ENCODE data around the gene SLC2A9.
"Not testable (repeated sequence)": the region's sequence is repeated elsewhere in the genome, so short reads cannot be mapped to it uniquely, and the experiment has no call there.

The SLC2A9 gene

DNA sequence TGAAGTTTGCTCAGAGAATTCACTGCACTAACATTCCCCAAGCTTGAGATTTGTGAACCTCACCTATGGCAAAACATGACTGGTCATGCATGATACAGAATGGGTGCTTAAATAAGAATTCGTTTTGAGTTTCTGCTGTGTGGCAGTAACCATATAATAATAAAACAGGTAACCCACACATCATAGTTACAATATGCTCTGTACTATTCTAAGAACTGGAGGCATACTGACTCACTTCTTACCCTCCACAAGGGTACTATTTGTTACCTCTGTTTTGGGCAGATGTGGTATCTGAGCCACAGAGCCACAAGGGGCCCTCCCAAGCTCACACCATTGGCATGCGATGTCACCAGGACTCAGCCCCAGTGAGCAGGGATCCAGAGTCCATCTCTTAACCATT is 17.6 kb downstream of the SLC2A9 start:
- H3K27ac Mint-ChIP-seq, result no peak overlapping the region
- peaks cover 36% of the 10 kb centered on the region for H3K4me1 Mint-ChIP-seq (ENCODE audit: low read depth)
- no peak for DNase-seq
- H3K4me3 Mint-ChIP-seq, result no peak overlapping the region
- no peaks in the 10 kb centered on the region for H3K9me3 Mint-ChIP-seq
- H3K27me3 Mint-ChIP-seq, result no peaks in the 10 kb centered on the region
- H3K36me3 Mint-ChIP-seq (ENCODE audit: low read depth), result no peaks in the 10 kb centered on the region

DNA sequence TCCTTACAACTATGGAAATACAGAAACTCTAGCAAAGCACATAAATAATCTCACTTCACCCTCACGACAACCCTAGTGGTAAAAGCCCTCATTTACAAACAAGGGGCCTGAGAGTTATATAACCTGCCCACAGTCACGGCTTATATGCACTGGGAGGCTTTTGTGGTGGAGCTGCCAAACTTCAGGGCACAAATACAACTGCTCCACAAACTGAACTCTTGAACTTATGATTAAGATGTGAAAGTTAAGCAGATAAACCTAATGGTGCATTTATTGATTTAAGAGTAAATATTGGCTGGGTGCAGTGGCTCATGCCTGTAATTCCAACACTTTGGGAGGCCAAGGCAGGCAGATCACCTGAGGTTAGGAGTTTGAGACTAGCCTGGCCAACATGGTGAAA is 19.0 kb downstream of the SLC2A9 start:
- no peak overlapping the region for H3K27ac Mint-ChIP-seq
- no peaks in the 10 kb centered on the region for H3K27me3 Mint-ChIP-seq
- no peak overlapping the region for H3K4me3 Mint-ChIP-seq
- H3K4me1 Mint-ChIP-seq (ENCODE audit: low read depth), result peaks cover 33% of the 10 kb centered on the region
- H3K9me3 Mint-ChIP-seq, result no peaks in the 10 kb centered on the region
- no peaks in the 10 kb centered on the region for H3K36me3 Mint-ChIP-seq (ENCODE audit: low read depth)
- DNase-seq, result no peak

DNA sequence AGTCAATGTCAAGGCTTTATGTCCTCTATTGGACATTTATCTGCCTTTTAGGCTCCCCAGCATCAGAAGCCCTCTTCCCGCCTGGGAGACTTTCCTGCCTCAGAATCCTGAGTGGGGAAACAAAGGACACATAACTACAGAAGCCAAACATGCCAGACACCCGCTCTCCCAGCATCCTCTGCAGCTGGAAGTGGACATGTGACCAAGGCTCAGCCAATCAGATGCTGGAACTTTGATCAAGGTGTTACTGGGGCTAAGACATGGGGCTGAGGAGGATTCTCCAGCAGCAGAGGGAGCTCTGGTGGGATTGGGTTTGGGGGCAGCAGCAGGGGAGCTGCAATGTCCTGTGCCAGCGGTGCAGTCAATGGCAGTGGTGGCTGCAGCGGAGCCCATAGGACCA is 19.5 kb downstream of the SLC2A9 start:
- peaks cover 28% of the 10 kb centered on the region for H3K4me1 Mint-ChIP-seq (ENCODE audit: low read depth)
- H3K4me3 Mint-ChIP-seq, result no peak overlapping the region
- no peak overlapping the region for H3K27ac Mint-ChIP-seq
- H3K9me3 Mint-ChIP-seq, result no peaks in the 10 kb centered on the region
- DNase-seq, result no peak
- H3K36me3 Mint-ChIP-seq (ENCODE audit: low read depth), result no peaks in the 10 kb centered on the region
- no peaks in the 10 kb centered on the region for H3K27me3 Mint-ChIP-seq

DNA sequence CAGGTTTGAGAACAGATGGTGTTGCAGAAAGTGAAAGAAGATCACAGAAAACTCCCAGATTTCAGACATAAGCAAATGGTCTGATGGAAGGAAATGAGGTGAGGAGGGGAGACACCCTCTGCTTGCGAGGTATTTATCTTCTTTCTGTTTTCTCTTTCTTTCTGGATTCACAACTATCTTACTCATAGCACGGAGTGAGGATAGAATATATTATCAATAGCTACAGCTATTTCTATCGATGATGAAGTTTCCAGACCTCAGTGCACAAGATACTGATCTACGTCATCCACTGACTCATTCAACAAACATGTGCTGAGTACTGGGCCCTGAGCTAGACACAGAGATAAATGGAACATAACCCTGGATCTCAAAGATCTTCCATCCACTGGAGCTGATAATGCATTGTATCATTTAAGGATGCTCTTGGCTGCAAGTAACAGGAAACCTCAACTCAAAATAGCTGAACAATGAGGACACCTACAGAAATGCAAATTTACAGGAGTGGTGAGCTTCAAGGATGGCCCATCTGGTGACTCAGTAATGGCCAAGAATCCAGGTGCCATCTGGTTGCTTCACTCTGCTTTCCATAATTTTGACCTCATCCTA is 21.2 kb downstream of the SLC2A9 start:
- H3K27ac Mint-ChIP-seq, result no peak overlapping the region
- H3K27me3 Mint-ChIP-seq, result no peaks in the 10 kb centered on the region
- no peak overlapping the region for H3K4me3 Mint-ChIP-seq
- no peaks in the 10 kb centered on the region for H3K9me3 Mint-ChIP-seq
- no peaks in the 10 kb centered on the region for H3K36me3 Mint-ChIP-seq (ENCODE audit: low read depth)
- no peak for DNase-seq
- peaks cover 23% of the 10 kb centered on the region for H3K4me1 Mint-ChIP-seq (ENCODE audit: low read depth)

DNA sequence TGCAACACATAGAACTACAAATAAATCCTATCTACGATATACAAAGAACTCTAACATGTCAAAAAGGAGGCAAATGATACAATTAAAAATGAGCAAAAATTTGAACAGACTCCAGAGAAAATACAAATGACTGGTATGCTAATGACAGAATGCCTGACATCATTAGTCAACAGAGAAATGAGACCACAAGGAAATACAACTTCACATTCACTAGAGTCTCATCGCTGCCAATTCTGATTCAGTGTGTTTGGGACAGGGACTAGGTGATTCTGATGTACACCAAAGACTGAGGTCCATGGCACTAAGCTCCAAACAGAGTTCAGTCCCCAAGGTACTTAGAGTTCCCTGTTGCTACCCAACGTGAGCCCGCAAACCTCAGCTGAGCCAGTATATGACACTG is 23.4 kb downstream of the SLC2A9 start:
- DNase-seq, result no peak
- H3K4me1 Mint-ChIP-seq (ENCODE audit: low read depth), result peaks cover 27% of the 10 kb centered on the region
- H3K36me3 Mint-ChIP-seq (ENCODE audit: low read depth), result no peaks in the 10 kb centered on the region
- no peaks in the 10 kb centered on the region for H3K27me3 Mint-ChIP-seq
- no peak overlapping the region for H3K4me3 Mint-ChIP-seq
- H3K9me3 Mint-ChIP-seq, result no peaks in the 10 kb centered on the region
- H3K27ac Mint-ChIP-seq, result no peak overlapping the region

DNA sequence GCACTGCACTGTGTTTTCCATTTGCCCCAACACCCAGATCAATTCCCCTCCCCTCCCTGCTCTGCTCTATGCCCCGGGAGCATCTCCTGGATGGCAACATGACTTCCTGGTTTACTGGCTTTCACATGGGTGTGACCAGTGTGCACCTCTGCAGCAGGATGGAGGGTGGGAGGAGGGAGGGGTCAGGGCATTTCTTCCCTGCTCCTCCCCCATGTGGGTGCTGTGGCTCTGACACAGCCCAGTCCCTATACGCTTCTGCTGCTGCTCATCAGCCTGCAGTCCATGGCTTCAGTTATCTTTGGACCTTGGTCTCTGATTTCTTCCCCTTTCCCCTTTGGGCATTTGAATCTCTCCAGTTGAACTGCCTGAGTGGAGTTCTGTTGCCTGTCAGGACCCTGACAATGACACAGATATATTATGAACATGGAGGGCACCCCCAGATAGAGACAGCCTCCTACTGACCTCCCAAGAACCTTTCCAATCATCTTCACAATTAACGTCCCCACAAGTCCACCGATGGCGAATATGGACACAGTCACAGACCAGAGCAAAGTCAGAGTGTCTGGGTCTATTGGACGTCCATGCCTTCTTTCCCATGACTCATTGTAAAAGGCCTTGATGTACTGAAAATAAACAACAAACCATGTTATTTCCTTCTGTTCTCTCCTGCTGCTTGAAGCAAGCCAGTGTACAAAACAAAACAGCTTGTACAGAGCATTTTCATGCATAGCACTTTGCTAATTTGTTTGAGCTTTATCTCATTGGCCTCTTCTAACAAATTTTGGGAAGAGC is 24.8 kb downstream of the SLC2A9 start:
- no peak overlapping the region for H3K4me3 Mint-ChIP-seq
- no peaks in the 10 kb centered on the region for H3K27me3 Mint-ChIP-seq
- H3K36me3 Mint-ChIP-seq (ENCODE audit: low read depth), result no peaks in the 10 kb centered on the region
- H3K4me1 Mint-ChIP-seq (ENCODE audit: low read depth), result peaks cover 27% of the 10 kb centered on the region
- H3K27ac Mint-ChIP-seq, result no peak overlapping the region
- no peak for DNase-seq
- H3K9me3 Mint-ChIP-seq, result no peaks in the 10 kb centered on the region

DNA sequence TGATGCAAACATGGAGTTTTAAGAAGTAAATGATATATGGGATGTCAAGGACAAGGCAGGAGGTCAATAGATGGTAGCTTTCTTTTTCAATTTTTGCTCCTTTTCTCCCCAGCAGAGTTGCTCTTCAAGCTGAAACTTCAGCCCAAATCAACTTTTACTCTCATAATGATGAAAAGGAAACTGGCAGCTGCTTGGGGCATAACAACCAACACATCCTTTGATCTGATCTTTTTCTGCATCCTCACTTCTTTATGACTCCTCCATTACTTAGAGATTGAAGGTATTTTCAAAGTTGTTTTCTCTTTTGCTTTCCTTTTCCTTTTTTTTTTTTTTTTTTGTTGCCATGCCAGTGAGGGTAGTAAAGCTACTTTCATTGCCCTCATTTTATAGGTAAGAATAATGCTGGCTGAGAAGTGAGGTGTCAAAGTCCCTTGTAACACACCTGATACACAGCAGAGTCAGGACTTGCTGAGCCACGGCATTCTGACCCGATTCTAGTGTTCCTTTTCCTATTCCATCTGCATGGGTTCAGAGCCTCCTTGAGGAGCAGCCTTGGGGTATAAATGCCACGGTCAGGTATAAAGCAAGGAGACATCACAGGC is 26.9 kb downstream of the SLC2A9 start:
- no peaks in the 10 kb centered on the region for H3K9me3 Mint-ChIP-seq
- H3K36me3 Mint-ChIP-seq (ENCODE audit: low read depth), result no peaks in the 10 kb centered on the region
- H3K27ac Mint-ChIP-seq, result peak overlapping the region; percentile 70

DNA sequence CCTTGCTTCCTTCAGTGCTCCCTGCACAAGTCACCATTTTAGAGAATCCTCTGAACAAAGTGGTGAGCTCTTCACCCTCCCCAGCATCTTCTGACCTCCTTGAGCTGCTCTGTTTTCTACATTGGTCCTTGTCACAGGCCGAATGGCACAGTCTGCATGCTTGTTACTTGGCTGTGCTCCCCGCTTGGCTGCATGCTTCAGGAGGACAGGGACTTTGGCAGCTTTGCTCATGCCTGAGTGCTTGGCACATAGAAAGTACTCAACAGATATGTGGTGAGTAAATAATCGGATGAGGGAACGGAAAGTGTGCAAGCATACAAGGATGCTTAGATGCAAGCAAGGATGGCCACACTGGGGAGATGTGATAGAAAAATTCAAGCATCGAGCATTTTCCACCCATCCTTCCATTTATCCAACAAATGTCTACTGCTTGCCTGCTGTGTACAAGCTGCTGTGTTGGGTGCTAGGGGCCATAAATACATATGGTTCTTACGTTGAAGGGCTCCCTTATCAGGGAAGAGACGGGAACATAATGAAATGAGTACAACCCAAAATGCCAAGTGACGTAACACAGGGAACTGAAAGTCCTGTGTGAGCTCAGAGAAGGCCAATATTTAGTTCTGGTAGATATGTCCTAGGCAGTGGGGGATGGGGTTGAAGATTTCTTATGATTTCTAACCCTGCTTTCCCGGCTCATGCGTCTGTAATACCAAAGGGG is 31.2 kb downstream of the SLC2A9 start:
- peaks cover 17% of the 10 kb centered on the region for H3K4me1 Mint-ChIP-seq (ENCODE audit: low read depth)
- no peaks in the 10 kb centered on the region for H3K27me3 Mint-ChIP-seq
- H3K27ac Mint-ChIP-seq, result no peak overlapping the region
- no peak overlapping the region for H3K4me3 Mint-ChIP-seq
- DNase-seq, result no peak
- H3K36me3 Mint-ChIP-seq (ENCODE audit: low read depth), result no peaks in the 10 kb centered on the region
- H3K9me3 Mint-ChIP-seq, result no peaks in the 10 kb centered on the region

More for the DNA sequence above, 26.9 kb downstream of the SLC2A9 start:
- DNase-seq, result no peak
- no peak overlapping the region for H3K4me3 Mint-ChIP-seq
- no peaks in the 10 kb centered on the region for H3K27me3 Mint-ChIP-seq
- peaks cover 18% of the 10 kb centered on the region for H3K4me1 Mint-ChIP-seq (ENCODE audit: low read depth)

DNA sequence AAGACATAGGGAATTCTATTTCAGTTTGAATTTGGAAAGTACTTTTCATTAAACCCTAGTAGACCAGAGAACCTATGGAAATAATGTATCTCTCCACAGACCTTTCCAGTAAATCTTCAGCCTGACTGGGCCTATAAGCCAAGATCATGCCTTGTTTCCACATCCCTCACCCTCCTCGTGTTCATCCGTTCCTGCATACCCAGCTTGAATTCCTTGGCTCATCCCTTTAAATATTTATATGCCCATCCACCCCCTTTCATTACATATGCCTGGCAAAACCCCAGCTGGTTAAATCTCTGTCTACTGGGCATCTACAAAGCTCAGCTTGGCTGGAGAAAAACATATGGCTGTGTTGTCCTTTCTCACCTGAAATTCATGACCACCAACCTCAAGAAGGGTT is 32.4 kb downstream of the SLC2A9 start:
- Mint-ChIP-seq H3K4me3 (no peak overlapping the region), H3K27ac (no peak overlapping the region), H3K27me3 (no peaks in the 10 kb centered on the region), H3K36me3 (ENCODE audit: low read depth) (no peaks in the 10 kb centered on the region), H3K9me3 (no peaks in the 10 kb centered on the region), H3K4me1 (ENCODE audit: low read depth) (peaks cover 7% of the 10 kb centered on the region)
- DNase-seq, result no peak

DNA sequence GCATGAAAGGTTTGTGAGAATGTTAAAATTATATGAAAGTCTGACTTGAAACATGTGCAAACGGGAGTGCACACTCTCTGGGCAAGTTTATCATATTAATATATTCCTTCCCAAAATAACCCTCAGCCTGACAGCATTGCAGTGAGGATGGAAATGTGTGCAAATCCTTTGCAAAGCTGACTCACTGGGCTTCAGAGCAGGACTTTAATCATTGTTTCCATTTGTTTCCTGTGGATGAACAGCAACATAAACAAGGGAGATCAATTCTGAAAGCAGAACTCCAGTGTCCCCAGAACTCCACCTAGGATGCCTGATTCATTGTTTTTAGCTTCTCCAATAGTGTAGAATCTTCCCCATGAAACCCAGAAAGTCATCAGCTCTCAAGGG is 32.9 kb downstream of the SLC2A9 start:
- Mint-ChIP-seq H3K9me3 (no peaks in the 10 kb centered on the region), H3K27ac (no peak overlapping the region), H3K4me3 (no peak overlapping the region), H3K4me1 (ENCODE audit: low read depth) (peaks cover 1% of the 10 kb centered on the region), H3K36me3 (ENCODE audit: low read depth) (no peaks in the 10 kb centered on the region), H3K27me3 (no peaks in the 10 kb centered on the region)
- DNase-seq, result no peak

DNA sequence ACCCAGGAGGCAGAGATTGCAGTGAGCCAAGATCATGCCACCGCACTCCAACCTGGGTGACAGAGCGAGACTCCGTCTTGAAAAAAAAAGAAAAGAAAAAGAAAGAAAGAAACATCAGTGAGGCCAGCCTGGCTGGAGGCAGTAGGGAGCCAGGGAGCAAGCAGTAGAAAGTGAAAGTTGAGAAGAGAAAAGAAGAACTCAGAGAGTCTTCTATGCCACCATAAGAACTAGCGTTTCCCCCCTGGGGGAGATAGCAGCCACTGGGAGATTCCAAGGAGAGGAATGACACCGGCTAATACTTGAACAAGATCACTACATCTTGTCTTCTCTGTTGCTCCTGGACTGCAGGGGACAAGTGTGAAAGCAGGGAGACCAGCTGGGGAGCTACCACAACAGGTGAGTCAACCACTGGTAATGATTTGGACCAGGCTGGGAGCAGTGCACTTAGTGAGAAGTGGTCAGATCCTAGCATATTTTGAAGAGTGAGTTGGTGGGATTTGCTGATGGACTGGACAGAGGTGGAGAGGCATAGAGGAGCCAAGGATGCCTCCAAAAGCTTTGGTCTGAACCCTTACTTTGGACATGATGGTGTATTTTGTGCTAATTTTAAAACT is 33.4 kb downstream of the SLC2A9 start:
- Mint-ChIP-seq H3K27ac (no peak overlapping the region), H3K36me3 (ENCODE audit: low read depth) (no peaks in the 10 kb centered on the region), H3K27me3 (no peaks in the 10 kb centered on the region), H3K9me3 (no peaks in the 10 kb centered on the region), H3K4me3 (no peak overlapping the region), H3K4me1 (ENCODE audit: low read depth) (no peaks in the 10 kb centered on the region)
- no peak for DNase-seq

DNA sequence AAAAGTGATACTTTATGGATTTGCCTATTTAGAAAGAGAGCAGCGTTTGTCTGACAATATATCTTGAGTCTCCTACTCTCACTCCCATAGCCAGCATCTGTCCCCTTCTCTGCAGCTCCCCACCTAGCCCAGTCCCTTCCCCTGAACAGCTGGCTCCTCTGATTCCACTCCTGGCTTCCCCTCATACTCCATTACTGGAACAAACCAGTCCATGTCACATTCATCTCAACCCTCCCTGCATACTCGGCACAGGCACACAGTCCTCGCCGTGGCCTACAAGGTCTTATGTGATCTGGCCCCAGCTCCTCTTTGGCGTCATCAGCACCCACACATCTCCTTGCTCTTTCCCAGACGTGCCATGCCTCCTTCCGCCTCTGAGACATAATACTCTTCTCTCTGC is 36.7 kb downstream of the SLC2A9 start:
- Mint-ChIP-seq H3K4me3 (no peak overlapping the region), H3K36me3 (ENCODE audit: low read depth) (peaks cover 1% of the 10 kb centered on the region), H3K4me1 (ENCODE audit: low read depth) (no peaks in the 10 kb centered on the region), H3K27me3 (no peaks in the 10 kb centered on the region), H3K9me3 (peaks cover 4% of the 10 kb centered on the region), H3K27ac (no peak overlapping the region)
- no peak for DNase-seq

DNA sequence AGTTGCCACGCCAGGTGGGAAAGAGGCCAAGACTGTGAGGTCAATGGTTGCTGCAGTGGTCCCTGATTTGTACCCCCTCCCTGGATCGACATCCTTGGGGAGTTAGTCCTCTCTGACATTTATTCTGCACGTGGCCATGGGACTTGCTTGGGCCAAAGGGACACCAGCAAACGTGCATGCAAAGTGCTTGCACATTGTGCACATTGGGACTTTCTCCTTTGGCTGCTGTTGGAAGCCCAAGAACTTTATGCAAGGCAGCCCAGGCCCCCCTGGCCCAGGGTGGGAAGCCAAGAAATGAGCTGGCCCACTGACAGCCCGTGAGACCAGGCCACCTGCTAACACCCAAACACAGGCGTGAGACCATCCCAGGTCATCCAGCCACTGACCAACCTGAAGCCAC is 38.1 kb downstream of the SLC2A9 start:
- H3K4me1 Mint-ChIP-seq (ENCODE audit: low read depth), result no peaks in the 10 kb centered on the region
- H3K27me3 Mint-ChIP-seq, result no peaks in the 10 kb centered on the region
- H3K9me3 Mint-ChIP-seq, result peaks cover 4% of the 10 kb centered on the region
- no peak for DNase-seq
- peaks cover 1% of the 10 kb centered on the region for H3K36me3 Mint-ChIP-seq (ENCODE audit: low read depth)
- H3K4me3 Mint-ChIP-seq, result no peak overlapping the region
- no peak overlapping the region for H3K27ac Mint-ChIP-seq

DNA sequence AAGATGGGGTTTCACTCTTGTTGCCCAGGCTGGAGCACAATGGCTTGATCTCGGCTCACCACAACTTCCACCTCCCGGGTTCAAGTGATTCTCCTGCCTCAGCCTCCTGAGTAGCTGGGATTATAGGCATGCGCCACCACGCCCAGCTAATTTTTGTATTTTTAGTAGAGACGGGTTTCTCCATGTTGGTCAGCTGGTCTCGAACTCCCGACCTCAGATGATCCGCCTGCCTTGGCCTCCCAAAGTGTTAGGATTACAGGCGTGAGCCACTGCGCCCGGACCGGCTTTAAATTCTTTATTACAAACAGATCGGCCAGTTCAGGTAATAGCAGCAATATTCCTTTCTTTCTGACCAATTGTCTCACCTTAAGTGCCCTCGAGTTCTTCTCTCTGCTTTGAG is 39.4 kb downstream of the SLC2A9 start:
- not testable (repeated sequence) for H3K27ac Mint-ChIP-seq; H3K4me1 Mint-ChIP-seq (ENCODE audit: low read depth); DNase-seq; H3K27me3 Mint-ChIP-seq; H3K9me3 Mint-ChIP-seq; H3K36me3 Mint-ChIP-seq (ENCODE audit: low read depth); H3K4me3 Mint-ChIP-seq

Data from activated T-cell treated with anti-CD3 and anti-CD28 coated beads, Interleukin-2, amount 50 U/mL, for 24 hours (primary cell).